ENCODE measurements around the gene PXT1. TPM values are rescaled to one million over a fixed set of nuclear protein-coding genes. Genes with fewer than 3 reads are reported as not detected.
"Not testable (repeated sequence)": the region's sequence is repeated elsewhere in the genome, so short reads cannot be mapped to it uniquely, and the experiment has no call there.

Gene PXT1
- total RNA-seq: under 1 TPM; 0.17 to 0.40 TPM

- no peaks in the 10 kb centered on the region for H3K27me3 Mint-ChIP-seq
- CTCF ChIA-PET: interaction anchor here (0.9 to 1.1 kb wide), 2 partner anchors 10 to 20 kb away, joined by 4 to 5 read pairs; no protein-coding TSS in a partner anchor
Observed at GRCh38 chr6:36442671-36443470, at the start of gene PXT1, which contains the start of gene KCTD20. TSS of gene PXT1 (minus strand) at chr6:36442854. CDS start at chr6:36426082, 16,772 bp downstream. TSS of gene KCTD20 (plus strand) at chr6:36443000. CDS start at chr6:36470098, 27,098 bp downstream.

GRCh38 chr6:36492092-36492491 is 49.4 kb upstream of the PXT1 start:
- Mint-ChIP-seq H3K9me3 (no peaks in the 10 kb centered on the region), H3K4me3 (no peak overlapping the region), H3K27me3 (no peaks in the 10 kb centered on the region), H3K27ac (no peak overlapping the region), H3K4me1 (peaks cover 20% of the 10 kb centered on the region), H3K36me3 (ENCODE audit: low read depth) (peaks cover 77% of the 10 kb centered on the region)
- ChIA-PET CTCF (interaction anchor here (1.6 kb wide), 1 partner anchor 34 kb away, joined by 4 read pairs; no protein-coding TSS in a partner anchor), POLR2A (interaction anchor here (0.6 kb wide), 1 partner anchor 46 kb away, joined by 4 read pairs; no protein-coding TSS in a partner anchor)
- no peak for DNase-seq

More at GRCh38 chr6:36442671-36443470, at the start of gene PXT1, which contains the start of gene KCTD20:
- peak; percentile 88 for DNase-seq
- Mint-ChIP-seq H3K27ac (peak within 1 kb of the TSS; percentile 98), H3K9me3 (no peaks in the 10 kb centered on the region), H3K4me3 (peak within 1 kb of the TSS; percentile 97), H3K4me1 (peaks cover 39% of the 10 kb centered on the region), H3K36me3 (ENCODE audit: low read depth) (peaks cover 11% of the 10 kb centered on the region)
- POLR2A ChIA-PET: no interaction called here

GRCh38 chr6:36491378-36491965 is 48.8 kb upstream of the PXT1 start:
- ChIA-PET POLR2A (no interaction called here), CTCF (no interaction called here)
- no peak overlapping the region for H3K27ac Mint-ChIP-seq
- no peak overlapping the region for H3K4me3 Mint-ChIP-seq
- H3K36me3 Mint-ChIP-seq (ENCODE audit: low read depth): peaks cover 75% of the 10 kb centered on the region
- peaks cover 20% of the 10 kb centered on the region for H3K4me1 Mint-ChIP-seq
- H3K9me3 Mint-ChIP-seq: no peaks in the 10 kb centered on the region
- DNase-seq: no peak
- no peaks in the 10 kb centered on the region for H3K27me3 Mint-ChIP-seq

- no peak for DNase-seq
- Mint-ChIP-seq H3K9me3 (no peaks in the 10 kb centered on the region), H3K27me3 (no peaks in the 10 kb centered on the region), H3K4me1 (peaks cover 15% of the 10 kb centered on the region), H3K27ac (peak overlapping the region; percentile 38), H3K36me3 (ENCODE audit: low read depth) (peaks cover 73% of the 10 kb centered on the region), H3K4me3 (no peak overlapping the region)
- ChIA-PET CTCF (interaction anchor here (0.6 to 0.9 kb wide), 3 partner anchors 11 to 30 kb away, joined by 3 to 4 read pairs (median 3); no protein-coding TSS in a partner anchor), POLR2A (no interaction called here)
Observed at GRCh38 chr6:36489426-36489825, 46.8 kb upstream of the PXT1 start.

GRCh38 chr6:36488221-36488620 is 45.6 kb upstream of the PXT1 start:
- Mint-ChIP-seq H3K9me3 (no peaks in the 10 kb centered on the region), H3K4me1 (peaks cover 5% of the 10 kb centered on the region), H3K4me3 (no peak overlapping the region), H3K36me3 (ENCODE audit: low read depth) (peaks cover 71% of the 10 kb centered on the region), H3K27me3 (no peaks in the 10 kb centered on the region), H3K27ac (no peak overlapping the region)
- ChIA-PET CTCF (interaction anchor here (0.6 to 1.2 kb wide), 3 partner anchors 22 to 202 kb away, joined by 3 to 7 read pairs (median 5); no protein-coding TSS in a partner anchor), POLR2A (no interaction called here)
- no peak for DNase-seq

- ChIA-PET CTCF (interaction anchor here (0.6 to 1.2 kb wide), 3 partner anchors 22 to 201 kb away, joined by 3 to 7 read pairs (median 5); no protein-coding TSS in a partner anchor), POLR2A (no interaction called here)
- no peak for DNase-seq
- H3K27me3 Mint-ChIP-seq: no peaks in the 10 kb centered on the region
- peaks cover 67% of the 10 kb centered on the region for H3K36me3 Mint-ChIP-seq (ENCODE audit: low read depth)
- no peak overlapping the region for H3K27ac Mint-ChIP-seq
- no peaks in the 10 kb centered on the region for H3K9me3 Mint-ChIP-seq
- peaks cover 5% of the 10 kb centered on the region for H3K4me1 Mint-ChIP-seq
- H3K4me3 Mint-ChIP-seq: no peak overlapping the region
Observed at GRCh38 chr6:36487698-36488097, 45.0 kb upstream of the PXT1 start.

GRCh38 chr6:36484736-36485135 is 42.1 kb upstream of the PXT1 start:
- Mint-ChIP-seq H3K27me3 (no peaks in the 10 kb centered on the region), H3K36me3 (ENCODE audit: low read depth) (peaks cover 71% of the 10 kb centered on the region), H3K27ac (no peak overlapping the region), H3K4me1 (peaks cover 2% of the 10 kb centered on the region), H3K9me3 (no peaks in the 10 kb centered on the region), H3K4me3 (no peak overlapping the region)
- ChIA-PET CTCF (interaction anchor here (0.6 to 1.0 kb wide), 2 partner anchors 60 to 266 kb away, joined by 3 read pairs; no protein-coding TSS in a partner anchor), POLR2A (no interaction called here)
- DNase-seq: no peak

- POLR2A ChIA-PET, H3K27me3 Mint-ChIP-seq, H3K4me3 Mint-ChIP-seq, H3K9me3 Mint-ChIP-seq, H3K27ac Mint-ChIP-seq, DNase-seq, H3K4me1 Mint-ChIP-seq, CTCF ChIA-PET: not testable (repeated sequence)
- H3K36me3 Mint-ChIP-seq (ENCODE audit: low read depth): peaks cover 74% of the 10 kb centered on the region
Observed at GRCh38 chr6:36483326-36483725, 40.7 kb upstream of the PXT1 start.

- H3K4me1 Mint-ChIP-seq: peaks cover 8% of the 10 kb centered on the region
- peaks cover 59% of the 10 kb centered on the region for H3K36me3 Mint-ChIP-seq (ENCODE audit: low read depth)
- H3K27me3 Mint-ChIP-seq: no peaks in the 10 kb centered on the region
- no peak overlapping the region for H3K4me3 Mint-ChIP-seq
- no peaks in the 10 kb centered on the region for H3K9me3 Mint-ChIP-seq
- ChIA-PET CTCF (interaction anchor here (1.2 kb wide), 1 partner anchor 9 kb away, joined by 3 read pairs; no protein-coding TSS in a partner anchor), POLR2A (no interaction called here)
- DNase-seq: no peak
- peak overlapping the region; percentile 37 for H3K27ac Mint-ChIP-seq
Observed at GRCh38 chr6:36479256-36479655, 36.6 kb upstream of the PXT1 start.

- H3K4me1 Mint-ChIP-seq: peaks cover 8% of the 10 kb centered on the region
- no peaks in the 10 kb centered on the region for H3K9me3 Mint-ChIP-seq
- peaks cover 53% of the 10 kb centered on the region for H3K36me3 Mint-ChIP-seq (ENCODE audit: low read depth)
- POLR2A ChIA-PET: no interaction called here
- H3K27me3 Mint-ChIP-seq: no peaks in the 10 kb centered on the region
- no peak overlapping the region for H3K4me3 Mint-ChIP-seq
- CTCF ChIA-PET: interaction anchor here (1.0 to 1.1 kb wide), 4 partner anchors 11 to 32 kb away, joined by 3 to 4 read pairs (median 4); no protein-coding TSS in a partner anchor
- DNase-seq: no peak
- no peak overlapping the region for H3K27ac Mint-ChIP-seq
Observed at GRCh38 chr6:36478051-36478526, 35.4 kb upstream of the PXT1 start.

GRCh38 chr6:36469946-36470345 is 27.3 kb upstream of the PXT1 start:
- no peak for DNase-seq
- ChIA-PET POLR2A (no interaction called here), CTCF (interaction anchor here (1.3 to 1.9 kb wide), 3 partner anchors 10 to 11 kb away, joined by 3 to 8 read pairs (median 3); no protein-coding TSS in a partner anchor)
- peaks cover 24% of the 10 kb centered on the region for H3K36me3 Mint-ChIP-seq (ENCODE audit: low read depth)
- H3K27ac Mint-ChIP-seq: no peak overlapping the region
- peaks cover 4% of the 10 kb centered on the region for H3K4me1 Mint-ChIP-seq
- H3K9me3 Mint-ChIP-seq: no peaks in the 10 kb centered on the region
- H3K4me3 Mint-ChIP-seq: no peak overlapping the region
- no peaks in the 10 kb centered on the region for H3K27me3 Mint-ChIP-seq

GRCh38 chr6:36469148-36469661 is 26.6 kb upstream of the PXT1 start:
- Mint-ChIP-seq H3K9me3 (no peaks in the 10 kb centered on the region), H3K4me1 (peaks cover 6% of the 10 kb centered on the region), H3K27me3 (no peaks in the 10 kb centered on the region), H3K36me3 (ENCODE audit: low read depth) (peaks cover 22% of the 10 kb centered on the region), H3K4me3 (no peak overlapping the region), H3K27ac (no peak overlapping the region)
- CTCF ChIA-PET: interaction anchor here (1.4 to 1.9 kb wide), 2 partner anchors 9 to 12 kb away, joined by 3 to 8 read pairs; no protein-coding TSS in a partner anchor
- no peak for DNase-seq
- POLR2A ChIA-PET: no interaction called here

Measured in activated CD4-positive, alpha-beta T cell treated with anti-CD3 and anti-CD28 coated beads, Interleukin-2, amount 10 ng/mL, durations not matched to agents 7 days and 5 days (primary cell).